Measurements from ENCODE around the gene KRT71. TPM values are rescaled to one million over a fixed set of nuclear protein-coding genes. Genes with fewer than 3 reads are reported as not detected.

KRT71 gene
- total RNA-seq, 1 experiment from 2014 or later = not detected

DNA sequence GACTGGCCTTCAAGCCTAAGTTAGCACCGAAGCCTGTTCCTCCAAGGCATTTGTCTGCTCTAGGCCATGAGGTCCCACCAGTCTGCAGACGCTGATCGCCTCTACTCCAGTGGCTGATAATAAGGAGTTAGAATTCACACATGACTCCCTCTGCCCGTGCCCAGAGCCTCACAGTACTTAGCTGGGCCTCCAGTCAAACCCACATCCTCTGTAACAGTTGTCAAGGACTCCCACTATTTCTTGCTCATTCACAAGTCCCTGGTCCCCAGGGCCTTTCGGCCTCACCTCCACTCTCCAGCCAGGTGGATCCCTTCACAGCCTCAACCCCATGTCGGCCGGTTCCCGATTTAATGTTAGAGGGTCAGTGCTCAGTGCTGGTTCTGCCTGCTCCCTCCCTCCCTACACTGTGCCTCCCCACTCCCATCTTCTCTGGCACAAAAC is 26.4 kb downstream of the KRT71 start:
- Mint-ChIP-seq H3K27me3 (ENCODE audit: unreplicated experiment) (no peaks in the 10 kb centered on the region), H3K36me3 (ENCODE audit: insufficient read depth, unreplicated experiment) (no peaks in the 10 kb centered on the region), H3K4me3 (ENCODE audit: low read depth, unreplicated experiment) (no peak overlapping the region), H3K27ac (ENCODE audit: unreplicated experiment) (no peak overlapping the region), H3K4me1 (ENCODE audit: low read depth, unreplicated experiment) (peaks cover 12% of the 10 kb centered on the region), H3K9me3 (ENCODE audit: low read depth, unreplicated experiment) (no peaks in the 10 kb centered on the region)
- BruUV-seq (replicated peaks) = no TSS peak
- TF ChIP-seq, protein P1, sequence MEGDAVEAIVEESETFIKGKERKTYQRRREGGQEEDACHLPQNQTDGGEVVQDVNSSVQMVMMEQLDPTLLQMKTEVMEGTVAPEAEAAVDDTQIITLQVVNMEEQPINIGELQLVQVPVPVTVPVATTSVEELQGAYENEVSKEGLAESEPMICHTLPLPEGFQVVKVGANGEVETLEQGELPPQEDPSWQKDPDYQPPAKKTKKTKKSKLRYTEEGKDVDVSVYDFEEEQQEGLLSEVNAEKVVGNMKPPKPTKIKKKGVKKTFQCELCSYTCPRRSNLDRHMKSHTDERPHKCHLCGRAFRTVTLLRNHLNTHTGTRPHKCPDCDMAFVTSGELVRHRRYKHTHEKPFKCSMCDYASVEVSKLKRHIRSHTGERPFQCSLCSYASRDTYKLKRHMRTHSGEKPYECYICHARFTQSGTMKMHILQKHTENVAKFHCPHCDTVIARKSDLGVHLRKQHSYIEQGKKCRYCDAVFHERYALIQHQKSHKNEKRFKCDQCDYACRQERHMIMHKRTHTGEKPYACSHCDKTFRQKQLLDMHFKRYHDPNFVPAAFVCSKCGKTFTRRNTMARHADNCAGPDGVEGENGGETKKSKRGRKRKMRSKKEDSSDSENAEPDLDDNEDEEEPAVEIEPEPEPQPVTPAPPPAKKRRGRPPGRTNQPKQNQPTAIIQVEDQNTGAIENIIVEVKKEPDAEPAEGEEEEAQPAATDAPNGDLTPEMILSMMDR (IDR thresholded peaks at IDR 0.05; ENCODE audit: unreplicated experiment) = no peak
- CTCF ChIA-PET = no interaction called here
- intact Hi-C loops (cut with micrococcal nuclease; ENCODE audit: unreplicated experiment) = no loop called here
- no peak for DNase-seq

DNA sequence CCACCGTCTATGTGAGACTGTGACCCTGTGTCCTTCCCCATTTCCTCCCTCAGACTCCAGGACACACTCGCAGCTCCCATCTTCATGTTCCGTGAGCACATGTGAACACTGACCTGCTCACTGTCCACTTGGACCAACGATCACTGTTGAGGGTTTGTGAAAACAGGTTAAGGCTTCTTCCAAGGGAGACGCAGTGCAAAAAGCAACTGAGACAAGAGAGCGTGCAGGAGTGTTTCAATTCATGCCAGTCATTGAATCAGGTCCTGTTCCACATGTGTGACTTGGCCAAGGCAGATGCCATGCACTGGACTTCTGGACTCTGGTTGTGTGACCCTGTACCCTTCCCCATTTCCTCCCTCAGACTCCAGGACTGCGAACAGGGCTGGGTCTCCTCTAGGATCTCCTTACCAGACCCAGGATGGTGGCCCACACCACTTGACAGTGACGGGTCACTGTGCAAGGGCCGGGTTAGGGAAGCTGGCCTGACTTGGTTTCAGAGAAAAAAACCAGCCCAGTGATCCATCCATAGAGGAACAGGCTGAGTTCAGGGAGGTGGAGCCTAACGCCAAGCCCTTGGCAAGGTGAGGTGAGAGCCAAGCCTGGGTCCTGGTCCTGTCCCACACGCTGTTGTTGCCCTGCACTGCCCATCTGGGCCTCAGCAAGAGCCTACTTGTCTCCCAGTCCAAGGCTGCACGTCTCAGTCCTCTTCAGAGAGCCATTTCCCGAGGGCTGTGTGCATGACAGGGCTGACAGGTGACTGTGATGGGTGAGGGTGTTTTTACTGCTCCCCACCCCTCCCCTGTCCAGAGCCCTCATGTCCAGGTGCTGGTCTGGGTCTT is 27.1 kb downstream of the KRT71 start:
- TF ChIP-seq, protein P1 (IDR thresholded peaks at IDR 0.05; ENCODE audit: unreplicated experiment) = no peak
- no peaks in the 10 kb centered on the region for H3K36me3 Mint-ChIP-seq (ENCODE audit: insufficient read depth, unreplicated experiment)
- DNase-seq = no peak
- H3K9me3 Mint-ChIP-seq (ENCODE audit: low read depth, unreplicated experiment) = no peaks in the 10 kb centered on the region
- no peak overlapping the region for H3K27ac Mint-ChIP-seq (ENCODE audit: unreplicated experiment)
- peaks cover 12% of the 10 kb centered on the region for H3K4me1 Mint-ChIP-seq (ENCODE audit: low read depth, unreplicated experiment)
- CTCF ChIA-PET = no interaction called here
- no peak overlapping the region for H3K4me3 Mint-ChIP-seq (ENCODE audit: low read depth, unreplicated experiment)
- no TSS peak for BruUV-seq (replicated peaks)
- intact Hi-C loops (cut with micrococcal nuclease; ENCODE audit: unreplicated experiment) = no loop called here
- H3K27me3 Mint-ChIP-seq (ENCODE audit: unreplicated experiment) = no peaks in the 10 kb centered on the region

DNA sequence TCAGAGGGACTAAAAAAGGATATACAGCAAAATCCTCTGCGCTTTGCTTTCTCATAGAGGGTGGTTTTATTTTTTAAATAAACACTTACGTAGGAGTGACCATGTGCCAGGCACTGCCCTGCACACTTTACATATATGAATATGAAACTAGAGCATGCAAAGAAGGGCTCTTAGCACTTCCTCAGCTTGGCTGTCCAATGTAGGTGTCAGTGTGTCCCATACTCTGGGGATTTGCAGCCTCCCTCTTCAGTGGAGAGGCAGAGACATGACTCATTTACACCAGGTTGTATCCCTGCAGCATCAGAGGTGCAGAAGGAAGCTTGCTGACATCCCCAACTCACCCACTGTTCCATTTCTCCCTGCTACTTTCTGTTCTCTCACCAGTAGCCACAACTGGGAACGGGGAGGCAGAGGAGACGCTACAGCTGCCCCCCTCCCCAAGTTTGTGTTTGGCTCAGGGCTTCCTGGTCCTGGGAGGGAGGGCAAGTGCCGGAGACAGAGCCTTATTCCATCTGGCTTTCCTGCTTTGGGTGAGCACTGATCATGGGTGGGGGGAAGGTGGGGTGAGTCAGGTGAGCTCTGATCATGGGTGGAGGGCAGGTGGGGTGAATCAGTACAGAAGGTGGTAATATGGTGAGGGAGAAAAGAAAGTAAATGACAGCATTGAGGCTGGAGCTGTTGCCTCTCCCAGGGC is 27.9 kb downstream of the KRT71 start:
- Mint-ChIP-seq H3K36me3 (ENCODE audit: insufficient read depth, unreplicated experiment) (no peaks in the 10 kb centered on the region), H3K27me3 (ENCODE audit: unreplicated experiment) (peaks cover under 1% of the 10 kb centered on the region), H3K27ac (ENCODE audit: unreplicated experiment) (no peak overlapping the region), H3K4me1 (ENCODE audit: low read depth, unreplicated experiment) (peaks cover 12% of the 10 kb centered on the region), H3K4me3 (ENCODE audit: low read depth, unreplicated experiment) (no peak overlapping the region), H3K9me3 (ENCODE audit: low read depth, unreplicated experiment) (no peaks in the 10 kb centered on the region)
- intact Hi-C loops (cut with micrococcal nuclease; ENCODE audit: unreplicated experiment) = no loop called here
- TF ChIP-seq, protein P1 (IDR thresholded peaks at IDR 0.05; ENCODE audit: unreplicated experiment) = no peak
- BruUV-seq (replicated peaks) = no TSS peak
- no peak for DNase-seq
- CTCF ChIA-PET = no interaction called here

DNA sequence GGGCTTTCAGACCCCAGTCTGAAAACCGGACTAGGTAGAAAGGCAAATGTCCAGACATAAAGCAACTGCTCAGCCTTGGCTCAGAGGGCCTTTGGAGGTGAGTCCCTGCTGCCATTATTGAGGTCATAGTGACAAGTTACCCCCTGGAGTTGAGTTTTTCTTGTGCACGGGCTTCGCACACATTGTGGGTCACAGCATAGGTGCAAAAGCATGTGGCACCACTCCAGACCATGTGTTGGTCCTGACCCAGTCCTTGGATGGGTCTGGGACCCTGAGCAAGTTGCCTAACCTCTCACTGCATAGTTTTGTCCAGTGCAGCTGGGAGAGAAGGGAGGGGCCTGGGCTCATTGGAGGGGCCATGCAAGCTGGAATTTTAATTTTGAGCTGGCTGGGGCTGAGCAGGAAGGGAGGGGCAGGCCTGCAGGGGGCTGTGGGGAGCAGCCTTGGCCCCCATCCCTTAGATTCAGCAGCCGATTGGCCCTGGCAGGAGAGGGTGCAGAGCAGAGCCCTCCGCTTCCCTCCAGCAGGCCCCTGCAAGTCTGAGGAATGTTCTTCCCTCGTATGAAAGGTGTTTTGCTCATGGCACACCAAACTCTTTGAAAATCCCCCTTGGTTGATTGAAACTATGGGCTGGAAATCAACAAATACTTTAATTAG is 28.6 kb downstream of the KRT71 start:
- no peak overlapping the region for H3K27ac Mint-ChIP-seq (ENCODE audit: unreplicated experiment)
- peaks cover 8% of the 10 kb centered on the region for H3K27me3 Mint-ChIP-seq (ENCODE audit: unreplicated experiment)
- no peaks in the 10 kb centered on the region for H3K9me3 Mint-ChIP-seq (ENCODE audit: low read depth, unreplicated experiment)
- DNase-seq = no peak
- CTCF ChIA-PET = no interaction called here
- H3K4me3 Mint-ChIP-seq (ENCODE audit: low read depth, unreplicated experiment) = no peak overlapping the region
- peaks cover 12% of the 10 kb centered on the region for H3K4me1 Mint-ChIP-seq (ENCODE audit: low read depth, unreplicated experiment)
- no peaks in the 10 kb centered on the region for H3K36me3 Mint-ChIP-seq (ENCODE audit: insufficient read depth, unreplicated experiment)
- TF ChIP-seq, protein P1 (IDR thresholded peaks at IDR 0.05; ENCODE audit: unreplicated experiment) = no peak
- no TSS peak for BruUV-seq (replicated peaks)
- intact Hi-C loops (cut with micrococcal nuclease; ENCODE audit: unreplicated experiment) = no loop called here
